A549 treated with DMSO at 1 μM for 4 hours (cell line): ENCODE measurements around the gene HDHD2. TPM values are rescaled to one million over a fixed set of nuclear protein-coding genes. Genes with fewer than 3 reads are reported as not detected.

Experiments used
- total RNA-seq: library from RNA; stranded (reverse); fragments of 200-300 nt; extraction: Qiagen RNA extraction; gene quantifications from 5 replicates; pipeline ENCODE4 v1.2.3, GENCODE V29; 2022; ENCODE audit warnings: low read depth

The HDHD2 gene, protein sequence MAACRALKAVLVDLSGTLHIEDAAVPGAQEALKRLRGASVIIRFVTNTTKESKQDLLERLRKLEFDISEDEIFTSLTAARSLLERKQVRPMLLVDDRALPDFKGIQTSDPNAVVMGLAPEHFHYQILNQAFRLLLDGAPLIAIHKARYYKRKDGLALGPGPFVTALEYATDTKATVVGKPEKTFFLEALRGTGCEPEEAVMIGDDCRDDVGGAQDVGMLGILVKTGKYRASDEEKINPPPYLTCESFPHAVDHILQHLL
- total RNA-seq, result 8.9 to 12.0 TPM (median 10.4 TPM) in 5 replicates

DNA sequence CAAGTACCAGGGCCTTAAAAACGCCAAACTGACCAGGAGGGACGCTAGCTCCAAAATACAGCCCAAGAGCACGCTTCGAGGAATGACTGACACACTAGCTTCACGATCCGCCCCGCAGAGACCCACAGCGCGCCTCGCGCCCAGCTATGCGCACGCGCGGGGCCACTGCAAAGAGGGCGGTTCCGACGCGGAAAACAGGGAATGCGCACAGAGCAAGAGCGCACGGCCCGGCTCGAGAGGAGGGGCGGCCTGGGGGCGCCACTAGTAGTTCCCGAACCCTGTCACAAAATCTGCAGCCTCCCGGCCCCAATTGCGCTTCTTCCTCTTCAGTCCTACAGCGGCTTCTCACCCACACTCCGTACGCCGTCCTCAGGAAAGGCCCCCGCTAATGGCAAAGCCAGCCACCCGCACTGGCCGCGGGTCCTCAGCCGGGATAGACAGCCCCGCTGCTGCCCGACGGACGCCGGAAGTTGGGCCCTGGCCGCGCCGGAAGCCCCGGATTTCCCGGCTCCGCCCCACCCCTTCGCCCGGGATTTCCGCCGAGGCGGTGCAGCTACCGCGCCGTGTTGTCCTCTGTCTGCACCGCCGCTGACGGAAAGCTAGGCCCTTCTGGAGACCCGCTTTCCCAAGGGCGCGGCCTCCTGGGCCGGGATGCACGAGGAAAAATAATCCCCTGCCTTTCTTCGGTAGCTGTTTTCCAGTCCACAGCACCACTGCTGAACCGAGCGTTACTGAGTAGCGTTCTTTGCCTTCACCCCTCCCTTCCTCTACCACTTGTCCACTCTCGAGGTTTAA, at the start of gene HDHD2:
TSS of gene HDHD2 (minus strand) at position 472 of the 795 bp plus-strand sequence. CDS start 14,061 bp downstream, outside the sequence.

DNA sequence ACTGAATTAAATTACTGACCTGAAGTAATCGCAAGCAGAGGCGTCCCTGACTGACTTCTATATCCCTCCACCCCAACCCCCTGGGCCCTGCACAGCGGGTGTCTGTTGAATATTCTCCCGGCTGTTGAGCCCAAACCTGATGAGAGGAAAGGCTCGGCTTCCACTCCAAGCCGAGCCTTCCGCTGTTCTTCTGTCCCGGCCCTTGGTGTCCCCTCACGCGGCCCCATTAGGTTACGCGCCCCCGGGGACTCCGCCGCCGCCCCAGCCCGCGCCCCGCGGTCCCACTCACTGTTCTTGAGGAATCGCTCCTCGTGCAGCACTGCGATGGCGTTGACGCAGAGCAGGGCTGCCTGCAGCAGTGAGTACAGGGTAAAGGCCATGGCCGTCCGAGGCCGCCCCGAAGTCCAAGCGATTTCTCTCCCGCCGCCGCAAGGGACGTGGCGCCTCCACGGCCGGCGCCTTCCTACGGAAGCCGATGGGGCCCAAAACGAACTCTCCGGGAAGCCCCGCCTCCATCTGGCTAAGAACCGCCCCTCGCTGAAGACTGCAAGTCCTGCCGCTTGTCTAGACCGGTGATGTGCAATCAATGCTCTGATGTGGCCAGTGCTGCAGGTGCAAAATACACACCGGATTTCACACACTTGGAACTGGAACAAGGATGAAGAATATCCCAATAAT, 25.7 kb upstream of the HDHD2 start, which contains the start of gene IER3IP1:
TSS of gene IER3IP1 (minus strand) at position 467 of the 678 bp plus-strand sequence. CDS start at position 380, 87 bp downstream.

Other genes with a start within 250 kb of the HDHD2 start
- 7.3 to 10.9 TPM (median 9.4 TPM) in 5 replicates for gene PIAS2, start 233.0 kb downstream of the HDHD2 start, total RNA-seq
- 0.75 to 2.6 TPM (median 1.8 TPM) in 5 replicates for gene KATNAL2, start 232.9 kb downstream of the HDHD2 start, total RNA-seq
- gene ELOA2, start 114.9 kb downstream of the HDHD2 start, total RNA-seq, result not detected in 5 replicates
- gene IER3IP1, start 25.9 kb upstream of the HDHD2 start, total RNA-seq, result 15.5 to 30.8 TPM (median 18.7 TPM) in 5 replicates
- gene SKOR2, start 101.2 kb upstream of the HDHD2 start, total RNA-seq, result not detected in 5 replicates